HepG2 (cell line): Measurements from ENCODE around the gene ZNRF3. TPM values are rescaled to one million over a fixed set of nuclear protein-coding genes. Genes with fewer than 3 reads are reported as not detected.

Experiments
- BRD4 ChIP-seq: sonication (generic); formaldehyde crosslinking; IDR thresholded peaks from 2 replicates; pipeline ENCODE4 v1.4.0; 2020; ENCODE audit warnings: missing genetic modification reagents
- CBX5 ChIP-seq: sonication (generic); formaldehyde crosslinking; IDR thresholded peaks from 2 replicates; pipeline ENCODE4 v1.4.0; 2020; ENCODE audit warnings: missing genetic modification reagents, borderline replicate concordance
- CHD4 ChIP-seq: fragments of 200-600 bp; sonication (generic); IDR thresholded peaks from 2 replicates; pipeline ENCODE4 v1.7.0; 2017; ENCODE audit warnings: mild to moderate bottlenecking, low read length, borderline replicate concordance
- ISL2 ChIP-seq: sonication (generic); formaldehyde crosslinking; IDR thresholded peaks from 2 replicates; pipeline ENCODE4 v1.5.0; 2020; ENCODE audit warnings: missing genetic modification reagents
- MXD4 ChIP-seq: IDR thresholded peaks from 2 replicates; pipeline ENCODE4 v1.6.1; 2016; ENCODE audit warnings: mild to moderate bottlenecking, missing biosample characterization, missing genetic modification reagents
- NFAT5 ChIP-seq: sonication (generic); formaldehyde crosslinking; IDR thresholded peaks from 2 replicates; pipeline ENCODE4 v1.4.0; 2020; ENCODE audit warnings: missing genetic modification reagents
- NFKBIZ ChIP-seq: IDR thresholded peaks from 2 replicates; pipeline ENCODE4 v1.6.1; 2018; ENCODE audit warnings: missing genetic modification reagents, missing compliant biosample characterization
- SNAPC5 ChIP-seq: sonication (generic); formaldehyde crosslinking; IDR thresholded peaks from 2 replicates; pipeline ENCODE4 v1.8.1; 2023; ENCODE audit warnings: mild to moderate bottlenecking, missing genetic modification reagents, borderline replicate concordance
- SOX13 ChIP-seq, 3 experiments: fragments of 450-650 bp in 1 of 3; sonication (generic) in 1 of 3; formaldehyde crosslinking in 1 of 3; IDR thresholded peaks in 2 of 3; conservative IDR thresholded peaks in 1 of 3; 2 replicates each; pipeline versions ENCODE4 v1.5.0 to v1.6.1; 2016 to 2020; ENCODE audit warnings: antibody characterized with exemption in 1 of 3, mild to moderate bottlenecking in 1 of 3, missing compliant biosample characterization in 1 of 3, missing genetic modification reagents in 1 of 3, moderate library complexity in 1 of 3
- SPEN ChIP-seq: sonication (generic); formaldehyde crosslinking; IDR thresholded peaks from 2 replicates; pipeline ENCODE4 v1.5.1; 2020; ENCODE audit warnings: low read depth, mild to moderate bottlenecking, missing genetic modification reagents
- ZBTB38 ChIP-seq: sonication (generic); formaldehyde crosslinking; IDR thresholded peaks from 2 replicates; pipeline ENCODE4 v1.5.1; 2020; ENCODE audit warnings: mild to moderate bottlenecking, missing genetic modification reagents
- ZHX2 ChIP-seq, 2 experiments: sonication (generic) in 1 of 2; formaldehyde crosslinking in 1 of 2; IDR thresholded peaks; 2 replicates each; pipeline versions ENCODE4 v1.6.1 to v1.9.0; 2014 to 2022; ENCODE audit warnings: antibody characterized with exemption in 1 of 2, borderline replicate concordance in 1 of 2, inconsistent platforms in 1 of 2, low read depth in 1 of 2, missing genetic modification reagents in 1 of 2
- ZNF276 ChIP-seq: sonication (generic); formaldehyde crosslinking; IDR thresholded peaks from 2 replicates; pipeline ENCODE4 v1.4.0; 2020; ENCODE audit warnings: mild to moderate bottlenecking, low read depth, missing genetic modification reagents
- polyA plus RNA-seq, 8 experiments: library from polyadenylated mRNA; depleted of rRNA in 3 of 8; stranded (reverse) in 7 of 8; unstranded in 1 of 8; fragments of >200 nt; fragmentation: Illumina TruSeq in 4 of 8; extraction: Trizol in 4 of 8; gene quantifications; 2 replicates each; pipeline versions ENCODE4 v1.2.1 to v1.2.3, GENCODE V29; 2011 to 2016; ENCODE audit warnings: low read depth in 4 of 8, missing spikeins in 1 of 8, mixed read lengths in 1 of 8; ENCODE audit not compliant: insufficient read depth in 1 of 8
- total RNA-seq, 5 experiments: library from RNA; depleted of rRNA; stranded (reverse); fragments of >200 nt; fragmentation: Illumina TruSeq; extraction: Trizol; gene quantifications; 2 replicates each; pipeline ENCODE4 v1.2.3, GENCODE V29; 2016; ENCODE audit warnings: low read depth in 1 of 5

The ZNRF3 gene
- total and polyA plus RNA-seq, 2 of the 13 experiments (the other 11 are each of a cell fraction or from before 2014, with no cell fraction given): 20.3 to 36.7 TPM

- TF ChIP-seq NFAT5 (CRISPR knock-in tag) (peak; percentile 47; the same call in 1 of the 2 replicates), SOX13 (IDR thresholded peaks at IDR 0.05) (peak; percentile 67; the same call in 1 of the 2 replicates), SOX13 (CRISPR knock-in tag; conservative IDR thresholded peaks at IDR 0.05 in 1 of 2, IDR thresholded peaks at IDR 0.05 in 1 of 2) (peak in 1 of 2 experiments; percentile 94; a peak in 2 of 4 replicates), CHD4 (no peak), SNAPC5 (CRISPR knock-in tag) (0 out of 2 replicates have a peak, but pooled peaks have one; percentile 41), ISL2 (CRISPR knock-in tag) (peak; percentile 92), ZNF276 (CRISPR knock-in tag) (0 out of 2 replicates have a peak, but pooled peaks have one; percentile 43), MXD4 (CRISPR knock-in tag) (peak; percentile 56), NFKBIZ (CRISPR knock-in tag) (peak; percentile 21; the same call in 1 of the 2 replicates), BRD4 (CRISPR knock-in tag) (peak; percentile 25; the same call in 1 of the 2 replicates), CBX5 (CRISPR knock-in tag) (peak; percentile 67; the same call in 1 of the 2 replicates), ZHX2 (IDR thresholded peaks at IDR 0.05; ENCODE audit: low read depth) (0 out of 2 replicates have a peak, but pooled peaks have one; percentile 30), ZHX2 (CRISPR knock-in tag; IDR thresholded peaks at IDR 0.05; ENCODE audit: borderline replicate concordance) (no peak), ZBTB38 (CRISPR knock-in tag) (peak; percentile 16; the same call in 1 of the 2 replicates), SPEN (CRISPR knock-in tag) (0 out of 2 replicates have a peak, but pooled peaks have one; percentile 18)
Measured at GRCh38 chr22:28864878-28865596, 18.3 kb upstream of the ZNRF3 start (continued).
